CD4-positive, alpha-beta memory T cell (primary cell): ENCODE measurements around the gene CD27. TPM values are rescaled to one million over a fixed set of nuclear protein-coding genes. Genes with fewer than 3 reads are reported as not detected.
"Not testable (repeated sequence)": the region's sequence is repeated elsewhere in the genome, so short reads cannot be mapped to it uniquely, and the experiment has no call there.

ENCODE experiments used
- CTCF ChIA-PET: fragments of 350-600 bp; sonication (Branson Sonifier 250); formaldehyde crosslinking; loops from one replicate; lab custom pipeline; 2021; ENCODE audit warnings: inconsistent platforms; ENCODE audit not compliant: partially characterized antibody; lab: Charles Lee
- POLR2A ChIA-PET: fragments of 350-600 bp; sonication (Branson Sonifier 250); formaldehyde crosslinking; loops from one replicate; lab custom pipeline; 2021; ENCODE audit not compliant: partially characterized antibody; lab: Charles Lee
- DNase-seq, 5 donors: peaks; one replicate each; pipeline versions ENCODE4 v3.0.0 to v3.0.0-alpha.2; 2020 to 2022; ENCODE audit warnings: mixed read lengths in 1 of 5
- H3K27ac ChIP-seq: one replicate; pipeline ENCODE4 v1.7.0; 2013; ENCODE audit warnings: low read depth, low read length
- H3K27me3 ChIP-seq: 2 replicates; pipeline ENCODE4 v1.7.0; 2013; ENCODE audit warnings: mild to moderate bottlenecking, low read length, moderate library complexity; ENCODE audit not compliant: insufficient read depth
- H3K36me3 ChIP-seq: 2 replicates; pipeline ENCODE4 v1.7.0; 2013; ENCODE audit warnings: mild to moderate bottlenecking, low read length, moderate library complexity; ENCODE audit not compliant: insufficient read depth
- H3K4me1 ChIP-seq: 2 replicates; pipeline ENCODE4 v1.7.0; 2013; ENCODE audit warnings: mild to moderate bottlenecking, low read length, moderate library complexity; ENCODE audit not compliant: insufficient read depth
- H3K4me3 ChIP-seq, 2 donors: one replicate each; pipeline ENCODE4 v1.7.0; 2013; ENCODE audit warnings: low read length in 2 of 2, mild to moderate bottlenecking in 1 of 2
- H3K9me3 ChIP-seq, 2 donors: one replicate each; pipeline ENCODE4 v1.7.0; 2013; ENCODE audit warnings: low read length in 2 of 2, control low read depth in 1 of 2; ENCODE audit not compliant: control insufficient read depth in 1 of 2
- H3K27ac Mint-ChIP-seq, 7 donors: one replicate each; pipeline ENCODE4 v1.8.0; 2020 to 2021; ENCODE audit warnings: mixed read lengths in 7 of 7, mild to moderate bottlenecking in 6 of 7, inconsistent platforms in 3 of 7, moderate library complexity in 3 of 7
- H3K27me3 Mint-ChIP-seq, 2 donors: one replicate each; pipeline ENCODE4 v1.8.0; 2020 to 2021; ENCODE audit warnings: mixed read lengths in 2 of 2
- H3K36me3 Mint-ChIP-seq, 2 donors: one replicate each; pipeline ENCODE4 v1.8.0; 2020 to 2021; ENCODE audit warnings: mixed read lengths in 2 of 2, inconsistent platforms in 1 of 2, mild to moderate bottlenecking in 1 of 2
- H3K4me1 Mint-ChIP-seq, 4 donors: one replicate each; pipeline ENCODE4 v1.8.0; 2020 to 2021; ENCODE audit warnings: mixed read lengths in 4 of 4, mild to moderate bottlenecking in 1 of 4
- H3K4me3 Mint-ChIP-seq, 8 donors: one replicate each; pipeline ENCODE4 v1.8.0; 2020 to 2021; ENCODE audit warnings: mixed read lengths in 8 of 8, mild to moderate bottlenecking in 7 of 8, moderate library complexity in 6 of 8, inconsistent platforms in 3 of 8
- H3K9me3 Mint-ChIP-seq, 8 donors: one replicate each; pipeline ENCODE4 v1.8.0; 2020 to 2021; ENCODE audit warnings: mixed read lengths in 8 of 8, mild to moderate bottlenecking in 5 of 8, inconsistent platforms in 3 of 8, moderate library complexity in 1 of 8
- intact Hi-C: fragments of 100-400 bp; cut with micrococcal nuclease; formaldehyde crosslinking; loops from one replicate; pipeline ENCODE4 v1.15.1; 2023
- polyA plus RNA-seq, 2 donors: library from polyadenylated mRNA; unstranded; fragments of 300-500 nt; fragmentation: Illumina TruSeq; gene quantifications; one replicate each; pipeline ENCODE4 v1.2.3, GENCODE V29; 2021
- total RNA-seq, 2 experiments: library from RNA; stranded (reverse); gene quantifications; one replicate each; pipeline ENCODE4 v1.2.3, GENCODE V29; 2021

Gene CD27
- total and polyA plus RNA-seq, 4 experiments from 2014 or later, result 117 to 402 (median 233) TPM

- H3K4me1 Mint-ChIP-seq, result peaks cover 72 to 97% (median 87%) of the 10 kb centered on the region in 4 donors
- intact Hi-C loops, result loop anchor here (2.0 kb wide), 2 partner anchors 29 to 129 kb away; partner anchors contain the start of gene MRPL51
- ChIA-PET CTCF (interaction anchor here (0.9 to 10.5 kb wide), 13 partner anchors 15 to 141 kb away, joined by 3 to 341 read pairs (median 9); partner anchors contain the start of genes CD27, GAPDH, MRPL51 and TAPBPL), POLR2A (interaction anchor here (0.6 to 10.7 kb wide), 13 partner anchors 7 to 225 kb away, joined by 3 to 728 read pairs (median 39); partner anchors contain the start of genes CD27, GAPDH, MRPL51 and NCAPD2)
- peaks cover 46 to 72% of the 10 kb centered on the region in 2 donors for H3K36me3 Mint-ChIP-seq
- Histone ChIP-seq H3K27ac (peak overlapping the region; percentile 82), H3K4me3 (peak overlapping the region; percentile 12 to 28), H3K9me3 (no peaks in the 10 kb centered on the region), H3K4me1 (peaks cover 92% of the 10 kb centered on the region), H3K27me3 (no peaks in the 10 kb centered on the region), H3K36me3 (peaks cover 31% of the 10 kb centered on the region)
- no peaks in the 10 kb centered on the region for H3K27me3 Mint-ChIP-seq
- peak overlapping the region; percentile 64 to 89 (median 80) for H3K4me3 Mint-ChIP-seq
- H3K9me3 Mint-ChIP-seq, result no peaks in the 10 kb centered on the region
- DNase-seq, result no peak
- peak overlapping the region; percentile 90 to 99 (median 98) for H3K27ac Mint-ChIP-seq
Observed at GRCh38 chr12:6463858-6464257, 19.1 kb downstream of the CD27 start.

- peak overlapping the region; percentile 26 to 89 (median 70) for H3K4me3 Mint-ChIP-seq
- intact Hi-C loops, result no loop called here
- peaks cover 25% of the 10 kb centered on the region for H3K36me3 ChIP-seq
- H3K9me3 Mint-ChIP-seq, result no peaks in the 10 kb centered on the region
- no peak overlapping the region for H3K4me3 ChIP-seq
- CTCF ChIA-PET, result interaction anchor here (0.8 to 10.5 kb wide), 30 partner anchors 7 to 141 kb away, joined by 3 to 341 read pairs (median 9); partner anchors contain the start of genes CD27, GAPDH and TAPBPL
- no peaks in the 10 kb centered on the region for H3K27me3 Mint-ChIP-seq
- H3K27me3 ChIP-seq, result no peaks in the 10 kb centered on the region
- no peaks in the 10 kb centered on the region for H3K9me3 ChIP-seq
- peak overlapping the region; percentile 90 to 99 (median 98) for H3K27ac Mint-ChIP-seq
- peaks cover 40 to 68% of the 10 kb centered on the region in 2 donors for H3K36me3 Mint-ChIP-seq
- no peak for DNase-seq
- POLR2A ChIA-PET, result interaction anchor here (0.6 to 10.7 kb wide), 10 partner anchors 18 to 130 kb away, joined by 3 to 728 read pairs (median 58); partner anchors contain the start of genes CD27, GAPDH, MRPL51 and NCAPD2
- H3K4me1 Mint-ChIP-seq, result peaks cover 73 to 97% (median 88%) of the 10 kb centered on the region in 4 donors
- H3K4me1 ChIP-seq, result peaks cover 97% of the 10 kb centered on the region
- H3K27ac ChIP-seq, result peak overlapping the region; percentile 82
Observed at GRCh38 chr12:6464531-6464930, 19.8 kb downstream of the CD27 start.

GRCh38 chr12:6465467-6466183 lies 20.9 kb downstream of the CD27 start:
- ChIA-PET CTCF (interaction anchor here (0.6 to 10.5 kb wide), 47 partner anchors 9 to 348 kb away, joined by 3 to 341 read pairs (median 5); partner anchors contain the start of genes CD27, GAPDH, MRPL51 and TAPBPL), POLR2A (interaction anchor here (0.6 to 10.7 kb wide), 17 partner anchors 9 to 451 kb away, joined by 3 to 728 read pairs (median 5); partner anchors contain the start of genes CD27, GAPDH, MRPL51 and NCAPD2)
- H3K27me3 Mint-ChIP-seq, result no peaks in the 10 kb centered on the region
- H3K4me1 ChIP-seq, result peaks cover 88% of the 10 kb centered on the region
- no peaks in the 10 kb centered on the region for H3K9me3 ChIP-seq
- H3K36me3 Mint-ChIP-seq, result peaks cover 40 to 70% of the 10 kb centered on the region in 2 donors
- H3K36me3 ChIP-seq, result peaks cover 25% of the 10 kb centered on the region
- no peaks in the 10 kb centered on the region for H3K9me3 Mint-ChIP-seq
- no peaks in the 10 kb centered on the region for H3K27me3 ChIP-seq
- peak; percentile 56 to 67 (median 59) for DNase-seq
- H3K27ac ChIP-seq, result peak overlapping the region; percentile 10
- peaks cover 74 to 92% (median 87%) of the 10 kb centered on the region in 4 donors for H3K4me1 Mint-ChIP-seq
- peak overlapping the region; percentile 90 to 97 (median 95) for H3K27ac Mint-ChIP-seq
- intact Hi-C loops, result loop anchor here (1.0 kb wide), 3 partner anchors 19 to 142 kb away; no protein-coding TSS in a partner anchor
- no peak overlapping the region for H3K4me3 ChIP-seq
- H3K4me3 Mint-ChIP-seq, result peak overlapping the region; percentile 26 to 79 (median 66)

GRCh38 chr12:6466184-6466573 lies 21.4 kb downstream of the CD27 start:
- no peak for DNase-seq
- Mint-ChIP-seq H3K9me3 (no peaks in the 10 kb centered on the region), H3K27ac (peak overlapping the region; percentile 34 to 97 (median 87)), H3K36me3 (peaks cover 34 to 66% of the 10 kb centered on the region in 2 donors), H3K4me3 (peak overlapping the region in 3 of 8 donors; percentile 4 to 91 (median 10)), H3K4me1 (peaks cover 70 to 92% (median 84%) of the 10 kb centered on the region in 4 donors), H3K27me3 (no peaks in the 10 kb centered on the region)
- Histone ChIP-seq H3K27ac (peak overlapping the region; percentile 10), H3K4me3 (no peak overlapping the region), H3K4me1 (peaks cover 85% of the 10 kb centered on the region), H3K36me3 (peaks cover 25% of the 10 kb centered on the region), H3K9me3 (no peaks in the 10 kb centered on the region), H3K27me3 (no peaks in the 10 kb centered on the region)
- intact Hi-C loops, result no loop called here
- ChIA-PET POLR2A (interaction anchor here (1.0 to 10.7 kb wide), 13 partner anchors 9 to 143 kb away, joined by 3 to 728 read pairs (median 12); partner anchors contain the start of genes CD27, GAPDH, MRPL51 and NCAPD2), CTCF (interaction anchor here (0.6 to 10.5 kb wide), 41 partner anchors 9 to 347 kb away, joined by 3 to 341 read pairs (median 6); partner anchors contain the start of genes CD27, GAPDH, MRPL51 and TAPBPL)

- H3K27me3 ChIP-seq, H3K4me3 ChIP-seq, H3K27ac ChIP-seq, H3K27me3 Mint-ChIP-seq, intact Hi-C loops, DNase-seq, H3K9me3 Mint-ChIP-seq, H3K9me3 ChIP-seq: not testable (repeated sequence)
- H3K27ac Mint-ChIP-seq, result peak overlapping the region; percentile 34 to 94 (median 80)
- CTCF ChIA-PET, result interaction anchor here (1.0 to 10.5 kb wide), 18 partner anchors 18 to 144 kb away, joined by 3 to 341 read pairs (median 14); partner anchors contain the start of genes CD27, GAPDH and TAPBPL
- H3K4me3 Mint-ChIP-seq, result peak overlapping the region in 4 of 8 donors; percentile 9 to 91 (median 40)
- Histone ChIP-seq H3K36me3 (peaks cover 25% of the 10 kb centered on the region), H3K4me1 (peaks cover 83% of the 10 kb centered on the region)
- peaks cover 34 to 62% of the 10 kb centered on the region in 2 donors for H3K36me3 Mint-ChIP-seq
- H3K4me1 Mint-ChIP-seq, result peaks cover 67 to 90% (median 82%) of the 10 kb centered on the region in 4 donors
- POLR2A ChIA-PET, result interaction anchor here (1.3 to 10.7 kb wide), 10 partner anchors 8 to 143 kb away, joined by 4 to 728 read pairs (median 45); partner anchors contain the start of genes CD27, GAPDH, MRPL51 and NCAPD2
Observed at GRCh38 chr12:6466751-6467150, 22.0 kb downstream of the CD27 start.

GRCh38 chr12:6467571-6468282 lies 23.0 kb downstream of the CD27 start:
- H3K27ac Mint-ChIP-seq, result peak overlapping the region; percentile 29 to 97 (median 90)
- peaks cover 31 to 54% of the 10 kb centered on the region in 2 donors for H3K36me3 Mint-ChIP-seq
- H3K27ac ChIP-seq, H3K27me3 Mint-ChIP-seq, H3K4me3 ChIP-seq, H3K27me3 ChIP-seq, H3K9me3 ChIP-seq, DNase-seq, intact Hi-C loops, H3K9me3 Mint-ChIP-seq: not testable (repeated sequence)
- ChIA-PET POLR2A (interaction anchor here (0.7 to 4.4 kb wide), 6 partner anchors 9 to 69 kb away, joined by 3 to 237 read pairs (median 4); partner anchors contain the start of genes CD27, GAPDH and TAPBPL), CTCF (interaction anchor here (0.6 to 5.2 kb wide), 6 partner anchors 23 to 190 kb away, joined by 3 to 84 read pairs (median 3); partner anchors contain the start of gene GAPDH)
- H3K4me1 Mint-ChIP-seq, result peaks cover 58 to 80% (median 74%) of the 10 kb centered on the region in 4 donors
- peak overlapping the region; percentile 49 to 97 (median 92) for H3K4me3 Mint-ChIP-seq
- Histone ChIP-seq H3K36me3 (peaks cover 25% of the 10 kb centered on the region), H3K4me1 (peaks cover 74% of the 10 kb centered on the region)
